Fibroblast of lung (primary cell): Measurements from ENCODE around the gene SH3BGRL3.

Experiments
- CTCF ChIP-seq, 2 donors: IDR thresholded peaks in 1 of 2; conservative IDR thresholded peaks in 1 of 2; 1 replicate in 1 of 2; 2 replicates in 1 of 2; pipeline ENCODE4 v1.5.1; 2011 to 2012; ENCODE audit warnings: low read length in 2 of 2, control low read depth in 1 of 2, inconsistent platforms in 1 of 2, low read depth in 1 of 2, mild to moderate bottlenecking in 1 of 2
- EZH2 ChIP-seq: IDR thresholded peaks from 2 replicates; pipeline ENCODE4 v1.5.1; 2012; ENCODE audit warnings: low read length, control low read depth, mild to moderate bottlenecking; ENCODE audit errors: missing control alignments

- TF ChIP-seq EZH2 (no peak), CTCF (conservative IDR thresholded peaks at IDR 0.05 in 1 of 2, IDR thresholded peaks at IDR 0.05 in 1 of 2; ENCODE audit: low read depth in 1 of 2, low read length in 2 of 2) (no peak)
These were observed 41.0 kb downstream of the SH3BGRL3 start for GRCh38 chr1:26320896-26321295.
